Hematopoietic multipotent progenitor cell treated with erythropoietin and hydrocortisone succinate and interleukin-3 and kit ligand, for 17 days (in vitro differentiated cells): ENCODE data around the gene AMER1.
A peak's percentile ranks its signal among the peaks of the same experiment; 100 is the strongest.
"Not testable (repeated sequence)": the region's sequence is repeated elsewhere in the genome, so short reads cannot be mapped to it uniquely, and the experiment has no call there.

Experiments
- DNase-seq: peaks from one replicate; pipeline ENCODE4 v3.0.0-alpha.2; 2015; ENCODE audit warnings: low spot score

The AMER1 gene

GRCh38 chrX:64205441-64205734 lies at the start of gene AMER1:
Gene AMER1 (minus strand): TSS chrX:64205708. CDS start chrX:64193286, 12,422 bp downstream.
- no peak for DNase-seq

- no peak for DNase-seq
Measured at GRCh38 chrX:64230123-64230970, 24.8 kb upstream of the AMER1 start, which contains the start of gene ASB12. Gene ASB12 (minus strand): TSS chrX:64230607. CDS start chrX:64225650, 4,957 bp downstream.

- DNase-seq = no peak
Measured at GRCh38 chrX:64229154-64229553, 23.6 kb upstream of the AMER1 start.

- DNase-seq = no peak
Measured at GRCh38 chrX:64218023-64218422, 12.5 kb upstream of the AMER1 start.

GRCh38 chrX:64213989-64214388 lies 8.5 kb upstream of the AMER1 start:
- not testable (repeated sequence) for DNase-seq

- DNase-seq = no peak
Measured at GRCh38 chrX:64206556-64207162, 1.2 kb upstream of the AMER1 start.

GRCh38 chrX:64205735-64206501 lies 410 bp upstream of the AMER1 start:
- peak; percentile 83 for DNase-seq

- DNase-seq = no peak
Measured at GRCh38 chrX:64204701-64205440, 637 bp downstream of the AMER1 start.

- DNase-seq = no peak
Measured at GRCh38 chrX:64204252-64204651, 1.3 kb downstream of the AMER1 start.

GRCh38 chrX:64202808-64203325 lies 2.6 kb downstream of the AMER1 start:
- no peak for DNase-seq

GRCh38 chrX:64198036-64198435 lies 7.5 kb downstream of the AMER1 start:
- DNase-seq = peak; percentile 27

- no peak for DNase-seq
Measured at GRCh38 chrX:64196606-64197005, 8.9 kb downstream of the AMER1 start.

- no peak for DNase-seq
Measured at GRCh38 chrX:64195862-64196261, 9.6 kb downstream of the AMER1 start.

GRCh38 chrX:64192673-64193072 lies 12.8 kb downstream of the AMER1 start:
- DNase-seq = no peak

GRCh38 chrX:64192040-64192439 lies 13.5 kb downstream of the AMER1 start:
- no peak for DNase-seq

- no peak for DNase-seq
Measured at GRCh38 chrX:64191281-64192010, 14.1 kb downstream of the AMER1 start.

- DNase-seq = no peak
Measured at GRCh38 chrX:64190136-64190740, 15.3 kb downstream of the AMER1 start.

GRCh38 chrX:64188901-64189300 lies 16.6 kb downstream of the AMER1 start:
- no peak for DNase-seq

GRCh38 chrX:64187762-64188150 lies 17.8 kb downstream of the AMER1 start:
- no peak for DNase-seq

- DNase-seq = no peak
Measured at GRCh38 chrX:64186974-64187761, 18.3 kb downstream of the AMER1 start.
